Upper lobe of right lung (tissue), 1 donor: Measurements from ENCODE around the gene KRR1. TPM values are rescaled to one million over a fixed set of nuclear protein-coding genes. Genes with fewer than 3 reads are reported as not detected.
A peak's percentile ranks its signal among the peaks of the same experiment; 100 is the strongest.
"Not testable (repeated sequence)": the region's sequence is repeated elsewhere in the genome, so short reads cannot be mapped to it uniquely, and the experiment has no call there.

Source experiments
- ATAC-seq: fragments of 200-7000 bp; cut with Tn5 transposase; one replicate; pipeline ENCODE4 v1.9.1; 2020; ENCODE audit warnings: mild to moderate bottlenecking, moderate library complexity
- DNase-seq: peaks from one replicate; pipeline ENCODE4 v3.0.0-alpha.2; 2020
- H3K27ac ChIP-seq: fragments of 200-600 bp; one replicate; pipeline ENCODE4 v1.8.0; 2022
- H3K27me3 ChIP-seq: fragments of 200-600 bp; one replicate; pipeline ENCODE4 v1.8.0; 2022; ENCODE audit warnings: mild to moderate bottlenecking
- H3K36me3 ChIP-seq: fragments of 200-600 bp; one replicate; pipeline ENCODE4 v1.8.0; 2022
- H3K4me1 ChIP-seq: fragments of 200-600 bp; one replicate; pipeline ENCODE4 v1.8.0; 2022
- H3K4me3 ChIP-seq: fragments of 200-600 bp; one replicate; pipeline ENCODE4 v1.8.0; 2022; ENCODE audit warnings: mild to moderate bottlenecking
- H3K9me3 ChIP-seq: fragments of 200-600 bp; one replicate; pipeline ENCODE4 v1.8.0; 2022
- intact Hi-C: fragments of 100-400 bp; cut with DNase I; formaldehyde crosslinking; loops from one replicate; pipeline ENCODE4 v1.11.0; 2022
- total RNA-seq: library from RNA; stranded (reverse); fragmentation: NEBNext Ultra II Directional; extraction: Animal tissue kit (Norgen Biotek cat#: 25700); gene quantifications from one replicate; pipeline ENCODE4 v1.2.1, GENCODE V29; 2021
- TF ChIP-seq, protein P1 (sequence below): fragments of 200-600 bp; IDR thresholded peaks from one replicate; pipeline ENCODE4 v1.8.0; 2022; ENCODE audit warnings: antibody characterized with exemption
- donor health status: DM: no; HTN: yes; CAD: no; lungs with severe emphysema.

Gene KRR1
- total RNA-seq, 1 donor from 2014 or later, result 45.3 TPM

DNA sequence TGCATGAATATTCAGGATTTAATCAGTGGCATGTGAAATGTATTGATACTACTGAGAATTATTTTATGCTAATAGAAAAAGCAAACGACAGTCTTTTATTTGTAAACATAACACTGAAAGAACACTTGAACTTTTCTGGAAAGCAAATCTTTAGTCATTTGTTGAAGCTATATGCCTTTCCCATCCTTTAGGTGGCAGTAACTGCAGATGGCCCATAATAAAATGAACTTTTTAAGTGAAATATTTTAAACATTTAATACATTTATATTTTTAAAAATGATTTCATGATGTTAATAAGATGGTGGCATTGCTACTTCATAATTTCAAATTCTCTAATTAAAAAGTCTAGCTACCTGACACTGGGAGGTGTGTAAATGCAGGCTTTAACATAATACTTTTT is 13.9 kb upstream of the KRR1 start:
- H3K36me3 ChIP-seq, result no peaks in the 10 kb centered on the region
- ATAC-seq (no peak), DNase-seq (no peak)
- no peaks in the 10 kb centered on the region for H3K4me1 ChIP-seq
- H3K9me3 ChIP-seq, result no peaks in the 10 kb centered on the region
- H3K27me3 ChIP-seq, result no peaks in the 10 kb centered on the region
- H3K4me3 ChIP-seq, result no peak overlapping the region
- intact Hi-C loops, result loop anchor here (10.0 kb wide), 1 partner anchor 510 kb away; the partner anchor contains the start of gene PHLDA1
- no peak overlapping the region for H3K27ac ChIP-seq
- TF ChIP-seq, protein P1, sequence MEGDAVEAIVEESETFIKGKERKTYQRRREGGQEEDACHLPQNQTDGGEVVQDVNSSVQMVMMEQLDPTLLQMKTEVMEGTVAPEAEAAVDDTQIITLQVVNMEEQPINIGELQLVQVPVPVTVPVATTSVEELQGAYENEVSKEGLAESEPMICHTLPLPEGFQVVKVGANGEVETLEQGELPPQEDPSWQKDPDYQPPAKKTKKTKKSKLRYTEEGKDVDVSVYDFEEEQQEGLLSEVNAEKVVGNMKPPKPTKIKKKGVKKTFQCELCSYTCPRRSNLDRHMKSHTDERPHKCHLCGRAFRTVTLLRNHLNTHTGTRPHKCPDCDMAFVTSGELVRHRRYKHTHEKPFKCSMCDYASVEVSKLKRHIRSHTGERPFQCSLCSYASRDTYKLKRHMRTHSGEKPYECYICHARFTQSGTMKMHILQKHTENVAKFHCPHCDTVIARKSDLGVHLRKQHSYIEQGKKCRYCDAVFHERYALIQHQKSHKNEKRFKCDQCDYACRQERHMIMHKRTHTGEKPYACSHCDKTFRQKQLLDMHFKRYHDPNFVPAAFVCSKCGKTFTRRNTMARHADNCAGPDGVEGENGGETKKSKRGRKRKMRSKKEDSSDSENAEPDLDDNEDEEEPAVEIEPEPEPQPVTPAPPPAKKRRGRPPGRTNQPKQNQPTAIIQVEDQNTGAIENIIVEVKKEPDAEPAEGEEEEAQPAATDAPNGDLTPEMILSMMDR, result no peak

DNA sequence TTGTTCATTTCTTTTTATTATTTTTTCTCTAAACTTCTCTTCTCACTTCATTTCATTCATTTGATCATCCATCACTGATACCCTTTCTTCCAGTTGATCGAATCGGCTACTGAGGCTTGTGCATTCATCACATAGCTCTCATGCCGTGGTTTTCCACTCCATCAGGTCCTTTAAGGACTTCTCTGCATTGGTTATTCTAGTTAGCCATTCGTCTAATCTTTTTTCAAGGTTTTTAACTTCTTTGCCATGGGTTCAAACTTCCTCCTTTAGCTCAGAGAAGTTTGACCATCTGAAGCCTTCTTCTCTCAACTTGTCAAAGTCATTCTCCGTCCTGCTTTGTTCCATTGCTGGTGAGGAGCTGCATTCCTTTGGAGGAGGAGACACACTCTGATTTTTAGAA is 10.7 kb upstream of the KRR1 start:
- H3K4me1 ChIP-seq, H3K27me3 ChIP-seq, ATAC-seq, H3K27ac ChIP-seq, DNase-seq, H3K36me3 ChIP-seq, H3K9me3 ChIP-seq, H3K4me3 ChIP-seq: not testable (repeated sequence)
- intact Hi-C loops, result loop anchor here (10.0 kb wide), 1 partner anchor 513 kb away; the partner anchor contains the start of gene PHLDA1

DNA sequence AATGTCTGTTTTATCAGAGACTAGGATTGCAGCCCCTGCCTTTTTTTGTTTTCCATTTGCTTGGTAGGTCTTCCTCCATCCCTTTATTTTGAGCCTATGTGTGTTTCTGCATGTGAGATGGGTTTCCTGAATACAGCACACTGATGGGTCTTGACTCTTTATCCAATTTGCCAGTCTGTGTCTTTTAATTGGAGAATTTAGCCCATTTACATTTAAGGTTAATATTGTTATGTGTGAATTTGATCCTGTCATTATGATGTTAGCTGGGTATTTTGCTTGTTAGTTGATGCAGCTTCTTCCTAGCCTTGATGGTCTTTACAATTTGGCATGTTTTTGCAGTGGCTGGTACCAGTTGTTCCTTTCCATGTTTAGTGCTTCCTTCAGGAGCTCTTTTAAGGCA is 9.8 kb upstream of the KRR1 start:
- H3K9me3 ChIP-seq, DNase-seq, ATAC-seq, H3K4me3 ChIP-seq, H3K27me3 ChIP-seq, H3K4me1 ChIP-seq, H3K36me3 ChIP-seq, H3K27ac ChIP-seq: not testable (repeated sequence)
- intact Hi-C loops, result loop anchor here (10.0 kb wide), 1 partner anchor 514 kb away; the partner anchor contains the start of gene PHLDA1

DNA sequence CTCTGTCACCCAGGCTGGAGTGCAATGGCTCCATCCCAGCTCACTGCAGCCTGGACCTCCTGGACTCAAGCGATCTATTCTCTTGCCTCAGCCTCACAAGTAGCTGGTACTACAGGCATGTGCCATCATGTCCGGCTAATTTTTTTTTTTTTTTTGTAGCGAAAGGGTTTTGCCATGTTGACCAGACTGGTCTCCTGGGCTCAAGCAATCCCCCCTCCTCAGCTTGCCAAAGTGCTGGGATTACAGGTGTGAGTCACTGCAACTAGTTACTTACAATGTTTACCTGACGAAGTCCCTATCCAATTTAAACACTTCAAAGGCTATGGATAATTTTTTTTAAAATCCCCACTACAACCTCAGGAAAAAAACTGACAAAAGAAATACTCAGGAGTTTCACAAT is 1.8 kb downstream of the KRR1 start:
- peaks cover 14% of the 10 kb centered on the region for H3K4me1 ChIP-seq
- DNase-seq, result no peak
- TF ChIP-seq, protein P1, result no peak
- no peak for ATAC-seq
- intact Hi-C loops, result no loop called here
- H3K9me3 ChIP-seq, result no peaks in the 10 kb centered on the region
- no peak overlapping the region for H3K27ac ChIP-seq
- H3K36me3 ChIP-seq, result peaks cover 37% of the 10 kb centered on the region
- H3K4me3 ChIP-seq, result no peak overlapping the region
- H3K27me3 ChIP-seq, result no peaks in the 10 kb centered on the region

DNA sequence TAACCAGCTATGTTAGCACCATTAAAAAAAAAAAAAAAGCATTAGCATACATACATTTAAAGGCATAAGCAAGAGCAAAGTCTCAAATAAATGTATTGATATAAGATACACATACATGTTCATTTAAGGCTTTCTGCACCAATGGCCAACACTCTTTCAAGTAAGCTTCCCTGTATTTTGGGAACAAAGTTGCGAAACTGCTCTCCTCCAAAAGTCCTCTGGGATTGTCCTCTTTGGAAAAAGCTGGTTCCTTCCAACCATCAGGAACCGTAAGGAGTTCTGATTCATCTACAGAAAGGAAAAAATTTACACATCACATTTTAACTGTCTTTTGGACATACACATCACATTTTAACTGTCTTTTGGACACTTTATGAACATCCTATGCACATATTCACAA is 3.2 kb downstream of the KRR1 start:
- intact Hi-C loops, result no loop called here
- ATAC-seq (no peak), DNase-seq (no peak)
- Histone ChIP-seq H3K27ac (no peak overlapping the region), H3K36me3 (peaks cover 51% of the 10 kb centered on the region), H3K27me3 (no peaks in the 10 kb centered on the region), H3K4me3 (no peak overlapping the region), H3K9me3 (no peaks in the 10 kb centered on the region), H3K4me1 (peaks cover 14% of the 10 kb centered on the region)
- TF ChIP-seq, protein P1, result no peak

DNA sequence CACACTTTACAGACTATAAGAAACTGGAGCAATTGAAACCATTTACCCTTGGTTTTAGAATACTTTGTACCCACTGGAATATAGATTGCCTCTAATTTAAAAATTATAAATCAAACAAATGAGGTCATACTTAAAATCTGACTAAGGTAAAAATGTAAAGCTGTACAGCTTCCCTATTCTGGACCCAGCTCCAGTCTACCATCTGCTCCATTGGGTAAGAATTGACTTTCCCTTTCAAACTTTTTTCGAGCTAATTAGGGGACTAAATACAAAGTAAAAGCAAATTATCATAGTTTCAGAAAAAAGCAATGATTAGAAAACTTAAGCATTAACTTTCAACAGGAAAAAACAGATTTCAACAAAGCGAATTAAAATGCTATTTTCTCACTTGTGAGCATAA is 4.3 kb downstream of the KRR1 start:
- ATAC-seq (no peak), DNase-seq (no peak)
- H3K9me3 ChIP-seq, result no peaks in the 10 kb centered on the region
- no peak overlapping the region for H3K4me3 ChIP-seq
- H3K27me3 ChIP-seq, result no peaks in the 10 kb centered on the region
- intact Hi-C loops, result no loop called here
- no peak overlapping the region for H3K27ac ChIP-seq
- TF ChIP-seq, protein P1, result no peak
- peaks cover 61% of the 10 kb centered on the region for H3K36me3 ChIP-seq
- H3K4me1 ChIP-seq, result peaks cover 14% of the 10 kb centered on the region

DNA sequence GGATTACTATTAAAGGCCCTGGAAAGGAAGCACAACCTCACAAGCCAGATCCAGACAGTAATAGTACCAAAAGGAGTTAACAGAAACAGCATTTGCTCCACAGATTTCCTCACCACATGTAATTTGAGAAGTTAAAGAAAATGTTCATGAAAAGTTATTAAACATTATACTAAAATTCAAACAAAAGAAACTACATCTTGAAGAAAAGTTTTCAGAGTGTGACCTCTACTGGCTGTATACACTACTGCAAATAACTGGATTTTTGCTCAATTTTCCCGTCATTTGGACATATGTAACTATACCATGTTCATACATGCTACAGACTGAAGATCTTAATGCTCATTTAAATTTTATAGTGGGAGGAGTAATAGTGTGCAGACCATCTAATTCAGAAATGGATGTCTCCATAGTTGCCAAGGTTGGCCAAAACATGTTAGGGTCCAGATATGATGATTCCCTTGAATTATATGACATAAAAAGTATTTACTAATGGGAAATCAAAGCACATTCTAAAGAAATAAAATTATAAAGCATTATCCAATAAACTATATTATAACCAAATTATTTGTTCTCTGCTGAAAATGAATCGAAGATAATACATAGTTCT is 5.6 kb downstream of the KRR1 start:
- no peaks in the 10 kb centered on the region for H3K27me3 ChIP-seq
- no peak overlapping the region for H3K4me3 ChIP-seq
- peak; percentile 23 for ATAC-seq
- peaks cover 11% of the 10 kb centered on the region for H3K4me1 ChIP-seq
- no peak overlapping the region for H3K27ac ChIP-seq
- intact Hi-C loops, result no loop called here
- no peak for DNase-seq
- no peaks in the 10 kb centered on the region for H3K9me3 ChIP-seq
- TF ChIP-seq, protein P1, result peak; percentile 57
- H3K36me3 ChIP-seq, result peaks cover 74% of the 10 kb centered on the region
